ENCODE data around the gene ANKRD36B.
"Not testable (repeated sequence)": the region's sequence is repeated elsewhere in the genome, so short reads cannot be mapped to it uniquely, and the experiment has no call there.

GRCh38 chr2:97601537-97601936 lies 11.9 kb upstream of the ANKRD36B start:
- not testable (repeated sequence) for TF ChIP-seq POLR2AphosphoS5, POLR2A (IDR thresholded peaks at IDR 0.05; ENCODE audit: low read depth, low read length)
